GM12872 (cell line): ENCODE data around the gene REEP5.

Source experiments
- CTCF ChIP-seq: IDR thresholded peaks from 3 replicates; pipeline ENCODE4 v1.5.1; 2011; ENCODE audit warnings: low read depth, mild to moderate bottlenecking, low read length, moderate library complexity; ENCODE audit not compliant: insufficient read depth

REEP5 gene

GRCh38 chr5:112935675-112936074, 13.6 kb upstream of the REEP5 start:
- no peak for TF ChIP-seq CTCF

GRCh38 chr5:112934366-112934663, 12.3 kb upstream of the REEP5 start:
- no peak for TF ChIP-seq CTCF

- TF ChIP-seq CTCF = no peak
Observed at GRCh38 chr5:112933651-112934365, 11.8 kb upstream of the REEP5 start.

GRCh38 chr5:112933105-112933504, 11.1 kb upstream of the REEP5 start:
- no peak for TF ChIP-seq CTCF

- no peak for TF ChIP-seq CTCF
Observed at GRCh38 chr5:112931473-112931872, 9.4 kb upstream of the REEP5 start.

- no peak for TF ChIP-seq CTCF
Observed at GRCh38 chr5:112930082-112930344, 8.0 kb upstream of the REEP5 start.

- TF ChIP-seq CTCF = no peak
Observed at GRCh38 chr5:112929336-112930081, 7.5 kb upstream of the REEP5 start.
